HG02623 (cell line): ENCODE data around the gene LAPTM5.
"Not testable (repeated sequence)": the region's sequence is repeated elsewhere in the genome, so short reads cannot be mapped to it uniquely, and the experiment has no call there.

Experiments
- ATAC-seq: cut with Tn5 transposase; IDR thresholded peaks from one replicate; pipeline ENCODE4 v1.9.1; 2021; ENCODE audit warnings: moderate library complexity; ENCODE audit not compliant: unreplicated experiment

LAPTM5 gene

DNA sequence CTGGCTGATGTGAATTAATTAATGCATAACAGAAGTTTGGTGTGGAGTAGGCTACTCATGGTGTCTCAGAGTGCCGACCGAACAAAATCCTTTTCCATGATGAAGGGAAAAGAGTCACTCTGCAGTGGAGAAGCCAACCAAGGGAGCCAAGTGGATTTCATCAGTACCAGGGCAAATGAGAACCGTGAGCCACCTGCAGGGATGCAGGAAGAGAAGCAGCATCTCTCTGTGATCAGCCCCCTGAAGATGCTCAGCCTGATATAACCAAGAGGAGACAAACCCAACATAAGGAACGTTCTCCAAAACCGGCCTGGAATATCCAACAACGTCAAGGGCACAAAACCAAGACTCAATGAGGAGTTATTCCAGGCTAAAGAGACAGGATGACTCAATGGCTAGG, 13.4 kb upstream of the LAPTM5 start:
- ATAC-seq: no peak

DNA sequence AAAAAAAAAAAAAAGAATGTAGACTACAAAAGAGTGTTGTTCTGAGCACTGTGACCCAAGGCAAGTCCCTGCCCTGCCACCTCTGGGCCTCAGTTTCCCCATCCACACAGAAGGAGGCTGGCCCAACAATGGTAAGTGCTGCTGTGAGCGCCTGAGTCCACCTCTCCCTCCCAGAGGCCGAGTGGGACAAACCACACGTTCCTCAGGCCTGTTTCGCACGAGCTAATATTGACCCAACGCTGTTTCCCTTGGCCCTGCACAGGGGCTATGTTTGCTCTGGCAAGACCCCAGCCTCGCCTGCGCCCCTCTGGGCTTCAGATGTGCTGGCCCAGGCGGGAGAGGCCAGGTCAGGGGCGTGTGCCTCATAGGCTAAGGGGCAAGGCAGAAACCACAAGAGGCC, 12.6 kb upstream of the LAPTM5 start:
- ATAC-seq: no peak

GRCh38 chr1:30768830-30769718, 11.5 kb upstream of the LAPTM5 start:
- ATAC-seq: no peak

DNA sequence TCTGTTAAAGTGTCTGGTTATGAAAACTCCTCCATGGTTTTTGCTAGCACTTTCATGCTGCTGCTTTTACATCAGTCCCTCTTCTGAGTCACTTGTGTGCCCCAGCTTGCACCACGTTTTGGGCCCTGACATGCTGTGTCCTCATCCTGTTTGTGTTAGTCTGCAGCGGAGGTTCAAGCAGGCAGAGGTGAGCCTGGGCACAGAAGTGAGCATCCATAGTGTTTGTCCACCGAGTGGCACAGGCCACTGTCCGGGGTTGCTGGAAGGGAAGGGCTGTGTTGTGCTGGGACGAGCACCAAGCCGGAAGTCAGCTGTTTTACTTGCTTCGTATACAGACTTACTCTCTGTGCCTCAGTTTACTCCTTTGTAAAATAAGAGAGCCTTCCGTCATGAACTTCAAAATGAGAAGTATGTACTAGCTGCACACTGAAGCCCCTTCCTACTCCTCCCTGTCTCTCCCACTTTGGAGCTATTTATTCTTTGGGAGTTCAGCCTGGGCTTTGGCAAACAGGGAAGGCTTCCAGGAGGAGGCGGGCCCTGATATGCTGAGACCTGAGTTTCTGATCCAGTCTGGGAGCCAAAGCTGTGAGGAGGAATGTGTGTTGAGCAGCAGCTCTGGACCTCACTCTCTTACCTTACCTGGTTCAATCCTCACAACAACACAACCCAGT, 10.7 kb upstream of the LAPTM5 start:
- ATAC-seq: no peak

DNA sequence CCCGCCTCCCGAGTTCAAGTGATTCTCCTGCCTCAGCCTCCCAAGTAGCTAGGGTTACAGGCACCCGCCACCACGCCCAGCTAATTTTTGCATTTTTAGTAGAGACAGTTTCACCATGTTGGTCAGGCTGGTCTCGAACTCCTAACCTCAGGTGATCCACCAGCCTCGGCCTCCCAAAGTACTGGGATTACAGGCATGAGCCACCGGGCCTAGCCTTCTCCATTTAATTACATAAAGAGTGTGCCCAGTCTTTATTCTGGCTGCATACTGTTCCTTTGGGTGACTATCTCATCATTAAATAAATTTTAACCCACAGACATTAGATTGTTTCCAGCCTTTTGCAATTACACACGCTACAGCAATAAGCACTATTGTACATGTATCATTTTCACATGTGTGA, 9.4 kb upstream of the LAPTM5 start:
- ATAC-seq: not testable (repeated sequence)

DNA sequence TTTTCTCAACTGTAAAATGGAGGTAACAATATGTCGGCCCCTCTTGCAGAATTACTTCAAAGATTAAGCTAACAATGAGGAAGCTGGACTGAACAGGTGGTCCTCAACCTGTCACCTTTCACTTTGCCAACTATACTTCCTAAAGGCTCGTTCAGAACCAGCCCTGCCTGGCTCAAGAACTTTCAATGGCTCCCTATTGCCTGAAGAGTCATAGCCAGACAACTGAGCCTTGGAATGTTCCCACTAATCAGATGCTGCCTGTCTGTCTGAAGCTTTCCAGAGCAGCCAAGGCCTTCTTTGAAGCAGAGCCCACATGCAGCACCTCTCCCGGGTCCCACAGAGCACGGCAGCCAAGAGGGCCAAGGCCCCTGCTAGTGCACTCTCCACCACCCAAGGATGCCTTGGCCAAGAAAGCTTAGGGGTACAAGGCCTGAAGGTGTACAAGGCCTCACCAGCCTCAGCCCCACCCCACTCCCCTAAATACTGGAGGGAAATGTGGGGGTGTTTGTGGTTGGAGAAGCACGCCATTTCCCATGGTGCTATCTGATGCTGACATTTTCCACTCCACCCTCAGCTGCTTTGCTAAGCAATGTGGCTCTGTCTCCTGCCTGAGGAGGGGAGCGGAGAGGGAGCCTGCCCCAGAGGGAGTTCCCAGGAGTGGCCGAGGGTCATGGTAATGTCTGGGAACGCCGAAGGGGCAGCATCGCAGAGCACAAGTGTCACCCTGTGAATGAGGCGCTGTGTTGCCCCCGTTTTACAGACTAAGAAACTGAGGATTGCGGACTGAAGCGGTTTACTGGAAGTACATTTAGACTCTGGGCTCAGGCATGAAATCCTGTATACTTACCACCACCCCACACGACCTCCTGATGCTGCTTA, 8.2 kb upstream of the LAPTM5 start:
- no peak for ATAC-seq

- ATAC-seq: no peak
Measured at GRCh38 chr1:30764939-30765555, 7.5 kb upstream of the LAPTM5 start.

DNA sequence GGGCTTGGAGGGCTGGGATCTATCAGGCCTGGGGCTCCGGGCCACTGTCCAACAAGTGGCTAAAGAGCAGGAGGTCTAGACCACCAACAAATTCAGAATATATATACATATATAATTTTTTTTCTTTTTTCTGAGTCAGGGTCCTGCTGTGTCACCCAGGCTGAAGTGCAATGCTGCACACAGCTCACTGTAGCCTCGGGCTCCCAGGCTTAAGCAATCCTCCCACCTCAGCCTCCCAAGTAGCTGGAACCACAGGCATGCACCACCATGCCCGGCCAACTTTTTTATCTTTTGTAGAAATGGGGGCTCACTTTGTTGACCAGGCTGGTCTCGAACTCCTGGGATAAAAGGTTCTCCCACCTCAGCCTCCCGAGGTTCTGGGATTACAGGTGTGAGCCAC, 6.8 kb upstream of the LAPTM5 start:
- ATAC-seq: no peak

DNA sequence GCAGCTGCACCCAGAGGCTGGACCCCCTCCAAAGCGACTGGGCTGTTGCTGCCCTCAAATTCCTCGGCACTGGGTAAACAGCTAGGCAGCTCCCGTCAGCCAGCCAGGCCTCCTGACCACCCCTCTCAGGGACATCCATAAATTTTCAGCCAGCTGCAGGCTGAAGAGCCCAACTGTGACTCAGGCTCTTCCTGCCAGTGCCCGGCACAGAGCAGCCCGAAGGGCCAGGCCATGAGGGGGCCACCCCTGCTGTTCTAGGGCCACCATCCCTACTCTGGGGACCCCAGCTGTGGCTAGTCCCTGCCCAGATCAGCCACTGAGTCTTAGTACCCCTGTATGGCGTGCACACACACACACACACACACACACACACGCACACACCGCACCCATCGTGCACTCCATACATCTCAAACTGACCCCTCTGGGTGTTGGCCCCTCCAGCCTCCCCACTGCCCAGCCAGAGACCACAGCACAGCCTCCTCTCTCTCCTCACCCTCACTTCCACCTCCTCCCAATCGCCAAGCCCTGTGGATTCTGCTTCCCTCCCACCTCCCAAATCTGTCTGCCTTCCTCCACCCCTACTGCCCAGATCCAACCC, 6.2 kb upstream of the LAPTM5 start:
- ATAC-seq: no peak

DNA sequence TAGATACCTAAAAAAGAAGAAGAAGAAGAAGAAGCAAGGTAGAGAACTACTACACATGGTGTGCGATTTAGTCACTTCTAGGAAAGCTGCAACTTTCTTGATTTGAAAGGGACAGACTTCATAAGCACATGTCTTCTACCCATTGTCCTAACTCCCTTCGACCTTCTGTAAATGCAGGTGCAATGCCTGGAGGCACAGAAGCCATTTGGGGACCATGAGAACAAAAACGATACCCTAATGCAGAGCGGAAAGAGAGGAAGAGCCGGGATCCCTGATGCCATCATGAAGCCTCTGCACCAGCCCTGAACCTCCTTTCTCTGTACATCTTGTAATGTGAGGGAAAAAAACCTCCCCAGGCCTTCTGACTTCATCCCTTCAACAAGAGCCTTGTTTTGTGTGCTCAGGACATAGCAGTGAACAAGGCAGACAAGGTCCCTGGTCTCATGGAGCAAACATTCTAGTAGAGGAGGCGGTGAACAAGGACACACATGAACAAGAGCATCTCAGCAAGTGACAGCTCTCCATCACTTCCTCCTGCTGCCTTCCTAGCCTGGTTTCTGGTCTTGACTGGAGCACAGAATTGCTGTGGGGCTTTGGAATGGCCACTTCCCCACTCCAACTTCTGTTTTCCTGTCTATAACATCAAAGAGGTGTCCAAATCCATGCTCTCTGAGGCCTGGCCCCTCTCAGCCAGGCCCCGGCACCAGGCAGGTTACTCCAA, 5.5 kb upstream of the LAPTM5 start:
- no peak for ATAC-seq

- no peak for ATAC-seq
Measured at GRCh38 chr1:30762152-30762929, 4.8 kb upstream of the LAPTM5 start.

- no peak for ATAC-seq
Measured at GRCh38 chr1:30761381-30762151, 4.0 kb upstream of the LAPTM5 start.

DNA sequence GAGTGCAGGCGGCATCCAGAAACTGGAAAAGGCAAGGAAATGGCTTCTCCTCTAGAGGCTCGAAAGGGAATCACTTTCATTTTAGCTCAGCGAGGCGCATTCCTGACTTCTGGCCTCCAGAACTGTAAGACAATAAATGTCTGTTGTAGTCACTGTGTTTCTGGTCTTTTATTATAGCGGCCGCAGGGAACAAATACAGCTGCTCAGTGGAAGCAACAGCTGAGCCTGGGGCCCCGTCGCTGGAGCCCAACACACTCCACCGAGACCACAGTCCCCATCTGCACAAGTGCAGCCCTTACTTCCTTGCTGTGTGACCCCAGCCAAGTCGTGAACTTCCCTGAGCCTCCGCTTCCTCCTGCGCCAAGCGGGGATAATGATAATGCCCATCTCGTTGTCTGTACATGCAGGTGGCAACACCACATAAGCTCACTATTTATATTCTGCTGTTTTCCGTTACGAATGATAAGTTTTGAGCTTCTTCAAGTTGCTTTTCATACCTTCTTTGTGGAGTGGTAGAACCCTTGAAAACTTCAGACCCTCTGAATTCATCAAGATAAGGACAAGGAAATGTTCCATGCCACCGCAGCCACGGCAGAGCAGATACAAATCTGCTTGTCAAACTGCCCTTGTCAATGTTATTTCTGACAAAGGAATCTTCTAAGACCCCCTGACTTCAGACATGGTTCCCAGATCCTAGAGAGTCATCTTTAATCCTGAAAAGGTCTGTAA, 3.2 kb upstream of the LAPTM5 start:
- no peak for ATAC-seq

DNA sequence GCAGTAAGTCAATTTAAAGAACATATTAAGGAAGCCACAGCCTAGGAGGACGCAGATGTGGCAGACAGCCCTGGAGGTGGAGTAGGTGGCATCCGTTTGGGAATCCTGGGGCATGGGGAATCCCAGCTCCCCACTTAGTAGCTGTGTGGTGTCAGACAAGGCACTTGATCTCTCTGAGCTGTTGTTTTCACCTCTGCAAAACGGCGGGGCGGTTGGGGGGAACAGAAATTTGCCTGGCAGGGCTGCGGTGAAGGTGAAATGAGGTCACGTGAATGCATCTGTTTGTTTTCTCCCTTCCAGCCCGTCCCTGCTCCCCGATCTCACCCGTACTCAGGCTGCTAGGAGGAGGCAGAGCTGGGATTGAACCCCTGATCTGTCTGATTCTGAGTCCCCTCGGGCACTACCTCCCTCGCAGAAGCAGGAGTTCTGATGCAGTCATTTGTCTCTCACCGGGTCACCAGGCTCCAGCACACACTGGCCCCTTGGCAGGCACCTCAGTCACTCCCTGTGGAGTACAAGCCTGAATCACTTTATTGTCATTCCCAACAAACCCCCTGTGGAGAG, 2.2 kb upstream of the LAPTM5 start:
- ATAC-seq: no peak

DNA sequence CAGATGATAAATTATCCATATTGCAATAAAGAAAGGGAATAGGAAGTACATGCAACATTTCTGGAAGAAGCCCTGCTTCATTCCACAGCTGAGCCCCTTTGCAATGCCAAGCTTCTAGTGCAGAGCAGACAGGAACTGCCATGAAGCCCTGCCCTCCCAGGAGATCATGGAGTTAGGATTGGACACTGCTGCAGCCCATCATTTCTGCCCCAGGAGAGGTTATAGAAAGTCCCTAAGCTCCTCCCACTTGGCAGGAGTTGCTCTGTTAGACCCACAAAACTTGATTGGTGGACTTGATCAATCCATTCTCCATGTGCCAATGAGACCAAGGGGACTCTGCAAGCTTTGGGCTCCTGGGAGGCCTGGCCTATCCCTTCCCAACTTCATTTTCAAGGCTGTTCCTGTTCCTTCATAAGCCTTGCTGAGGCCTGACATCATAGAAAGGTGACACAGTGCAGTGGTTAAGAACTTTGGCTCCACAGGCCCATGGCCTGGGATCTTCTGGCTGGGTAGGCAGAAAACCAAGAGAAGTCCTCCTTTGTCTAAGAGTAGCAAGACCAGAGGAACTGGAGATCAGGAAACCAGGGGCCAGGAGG, 1.3 kb upstream of the LAPTM5 start:
- ATAC-seq: no peak

GRCh38 chr1:30758121-30758688, 631 bp upstream of the LAPTM5 start:
- no peak for ATAC-seq
